Measurements from ENCODE around the gene AGO4.
"Not testable (repeated sequence)": the region's sequence is repeated elsewhere in the genome, so short reads cannot be mapped to it uniquely, and the experiment has no call there.

The AGO4 gene

DNA sequence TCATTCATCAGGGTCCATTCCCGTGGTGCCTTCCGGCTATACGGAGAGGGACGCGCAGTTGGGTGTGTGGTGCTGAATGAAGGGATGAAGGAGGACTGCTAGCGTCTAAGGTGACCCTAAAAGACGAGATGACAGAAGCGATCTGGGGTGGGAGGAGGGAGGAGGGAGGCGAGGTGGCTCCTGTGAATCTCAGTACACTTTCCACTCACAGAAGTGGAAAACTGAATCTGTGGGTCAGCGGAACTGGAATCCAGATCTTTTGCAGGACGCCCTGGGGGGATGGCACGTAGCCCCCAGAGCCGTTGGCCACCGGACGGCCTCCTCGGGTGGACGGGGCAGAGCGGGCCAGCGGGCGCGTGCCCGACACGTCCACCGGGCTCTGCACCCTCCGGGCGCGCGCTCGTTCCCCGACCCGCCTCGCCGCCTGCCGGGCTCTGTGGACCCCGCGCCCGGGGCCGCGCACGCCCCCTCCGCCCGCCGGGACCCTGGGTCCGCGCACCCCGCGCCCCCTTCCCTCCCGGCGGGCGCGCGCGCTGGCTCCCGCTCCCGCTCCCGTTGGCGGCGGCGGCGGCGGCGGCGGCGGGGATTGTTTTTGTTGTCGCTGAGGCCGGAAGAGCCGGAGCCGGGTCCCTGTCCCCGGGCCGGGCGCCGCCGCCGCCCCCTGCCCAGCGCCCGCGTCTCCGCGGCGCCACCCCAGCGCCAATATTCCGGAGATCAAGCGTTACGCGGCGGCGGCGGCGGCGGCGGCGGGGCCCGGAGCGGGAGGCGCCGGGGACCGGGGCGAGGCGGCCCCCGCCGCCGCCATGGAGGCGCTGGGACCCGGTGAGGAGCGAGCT is at the start of gene AGO4:
TSS of gene AGO4 (plus strand) at position 403 of the 836 bp plus-strand sequence. CDS start at position 804, 401 bp downstream.
- no peak for DNase-seq (ENCODE audit: low read depth, low spot score)

DNA sequence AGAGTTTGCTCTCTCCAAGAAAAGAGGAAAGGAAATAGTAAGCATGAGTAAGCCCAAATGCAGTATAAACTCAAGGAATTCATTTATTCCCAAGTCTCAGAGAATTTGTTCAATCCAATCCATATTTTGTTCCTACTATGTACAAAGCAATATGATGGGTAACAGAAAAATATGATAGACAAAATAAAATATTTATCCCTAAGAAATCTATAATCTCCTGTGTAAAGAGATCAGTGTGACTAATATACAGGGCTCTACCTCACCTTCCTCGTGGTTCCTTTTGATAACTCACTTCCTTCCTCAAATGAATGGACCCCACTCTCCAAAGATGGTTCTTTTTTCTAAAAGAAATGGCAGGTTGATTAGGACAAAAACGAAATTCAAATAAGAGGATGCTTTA is 45.7 kb upstream of the AGO4 start:
- no peak for DNase-seq (ENCODE audit: low read depth, low spot score)

DNA sequence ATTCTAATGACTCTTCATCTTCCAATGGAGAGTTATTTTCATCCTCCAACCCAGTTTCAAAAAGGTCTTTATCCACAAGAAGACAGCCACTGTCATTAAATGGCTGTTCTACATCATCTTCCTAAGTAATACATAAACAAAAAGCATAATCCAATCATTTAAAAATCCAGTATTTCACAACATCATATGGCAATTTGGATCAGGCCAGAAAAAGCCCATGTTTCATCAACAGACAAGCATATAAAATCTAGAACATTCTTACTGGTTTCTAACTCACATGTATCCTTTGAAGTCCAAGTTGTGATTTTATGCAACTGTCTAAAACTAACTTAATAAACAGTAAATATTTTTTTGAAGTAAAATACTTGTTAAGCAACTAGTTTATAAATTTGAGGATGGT is 44.6 kb upstream of the AGO4 start:
- no peak for DNase-seq (ENCODE audit: low read depth, low spot score)

DNA sequence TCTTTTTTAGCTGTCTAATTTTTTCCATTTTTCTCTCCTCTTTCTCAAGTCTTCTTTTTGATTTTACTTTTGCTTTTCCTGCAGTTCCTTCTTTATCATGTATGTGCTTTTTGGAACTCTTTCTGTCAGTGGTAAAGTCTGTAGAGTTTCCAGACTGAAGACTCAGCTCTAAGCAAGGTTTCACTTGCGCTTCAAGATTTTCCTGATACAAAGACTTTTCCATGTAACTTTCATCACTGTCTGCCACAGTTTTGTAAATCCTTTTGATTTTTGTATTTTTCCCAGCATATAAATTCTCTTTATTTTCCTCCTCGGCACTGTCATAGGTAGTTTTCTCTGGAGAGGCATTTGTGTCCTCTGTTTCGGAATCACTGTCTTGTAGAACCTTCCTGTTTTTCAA is 43.5 kb upstream of the AGO4 start:
- DNase-seq (ENCODE audit: low read depth, low spot score) = no peak

DNA sequence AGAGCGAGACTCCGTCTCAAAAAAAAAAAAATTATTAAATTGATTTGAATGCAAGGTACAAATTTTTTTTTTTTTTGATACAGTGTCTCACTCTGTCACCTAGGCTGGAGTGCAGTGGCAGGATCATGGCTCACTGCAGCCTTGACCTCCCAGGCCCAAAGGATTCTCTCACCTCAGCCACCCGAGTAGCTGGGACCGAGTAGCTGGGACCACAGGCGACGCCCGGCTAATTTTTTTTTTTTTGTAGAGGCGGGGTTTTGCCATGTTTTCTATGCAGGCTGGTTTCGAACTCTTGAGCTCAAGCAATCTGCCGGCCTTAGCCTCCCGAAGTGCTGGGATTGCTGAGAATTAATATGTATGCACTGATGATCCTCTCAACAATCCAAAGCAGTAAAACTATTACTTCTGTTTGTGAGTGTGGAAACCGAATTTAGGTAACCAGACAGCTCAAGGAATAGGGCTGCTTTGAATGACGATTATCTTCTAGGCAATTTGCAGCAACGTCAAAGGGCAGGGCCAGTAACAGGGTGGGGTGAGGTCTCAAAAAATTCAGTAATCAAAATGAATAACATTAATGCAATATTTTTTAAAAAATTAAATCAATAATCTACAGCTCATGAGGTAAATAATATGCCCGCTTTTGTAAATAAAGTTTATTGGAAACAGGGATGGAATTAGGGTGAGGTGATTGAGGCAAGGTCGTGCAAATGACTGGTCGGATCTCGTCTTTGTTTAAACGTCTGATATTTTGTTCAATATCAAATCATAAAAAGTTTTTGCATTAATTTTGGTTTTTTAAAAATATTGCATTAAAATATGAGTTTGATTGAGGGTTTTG is 39.2 kb upstream of the AGO4 start:
- DNase-seq (ENCODE audit: low read depth, low spot score) = no peak

DNA sequence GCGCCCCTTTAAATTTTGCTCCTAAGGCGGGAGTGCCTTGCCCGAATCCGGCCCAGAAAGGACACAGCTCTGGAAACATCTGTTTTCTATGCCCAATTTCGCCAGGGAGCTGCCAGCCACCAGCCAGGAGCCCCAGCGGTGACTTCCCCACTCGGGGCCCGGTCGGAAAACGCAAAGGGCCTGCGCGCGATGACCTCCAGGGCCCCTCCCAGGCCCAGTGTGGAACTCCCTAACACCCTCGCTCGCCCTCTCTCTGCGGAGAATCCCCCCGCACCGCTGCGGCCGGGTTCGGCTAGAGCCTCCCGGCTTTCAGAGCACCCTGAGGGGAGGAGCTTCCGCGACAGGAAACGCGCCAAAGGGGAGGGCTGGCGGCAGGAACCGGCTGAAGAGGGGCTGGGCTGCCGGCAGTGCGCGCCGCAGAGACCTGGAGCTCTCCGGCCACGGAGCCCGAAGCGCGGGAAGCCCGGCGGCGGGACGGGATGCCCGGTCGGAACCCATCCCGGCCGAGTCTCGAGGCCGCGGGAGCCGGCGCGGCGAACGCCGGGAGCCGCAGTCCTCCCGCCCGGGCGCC is 38.5 kb upstream of the AGO4 start:
- DNase-seq (ENCODE audit: low read depth, low spot score) = peak; percentile 56

DNA sequence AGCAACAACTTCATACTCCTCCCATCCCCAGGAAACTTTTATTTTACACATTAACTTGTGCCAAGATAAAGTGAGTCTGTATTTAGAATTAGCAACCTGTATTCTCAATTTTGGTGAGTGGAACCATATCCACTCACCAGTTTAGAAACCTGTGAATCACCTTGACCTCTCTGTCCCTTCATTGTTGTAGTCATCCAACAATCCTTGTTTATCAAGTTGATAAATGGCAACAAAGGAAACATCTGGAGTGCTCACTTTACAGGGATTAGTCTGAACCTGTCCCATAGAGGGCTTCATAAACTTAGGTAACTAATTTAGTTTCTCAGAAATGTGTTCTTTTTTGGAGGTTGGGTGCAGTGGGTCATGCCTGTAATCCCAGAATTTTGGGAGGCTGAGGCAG is 34.1 kb upstream of the AGO4 start:
- no peak for DNase-seq (ENCODE audit: low read depth, low spot score)

DNA sequence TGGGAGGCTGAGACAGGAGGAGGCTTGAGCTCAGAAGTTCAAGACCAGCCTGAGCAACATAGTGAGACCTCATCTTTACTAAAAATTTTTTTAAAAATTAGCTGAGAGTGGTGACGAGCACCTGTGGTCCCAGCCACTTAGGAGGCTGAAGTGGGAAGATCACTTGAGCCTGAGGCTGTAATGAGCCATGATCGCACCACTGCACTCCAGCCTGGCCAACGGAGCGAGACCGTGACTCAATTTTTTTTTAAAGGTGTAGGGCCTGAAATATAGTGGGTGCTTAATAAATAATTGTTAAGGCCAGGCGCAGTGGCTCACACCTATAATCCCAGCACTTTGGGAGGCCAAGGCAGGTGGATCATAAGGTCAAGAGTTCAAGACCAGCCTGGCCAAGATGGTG is 31.6 kb upstream of the AGO4 start:
- DNase-seq (ENCODE audit: low read depth, low spot score) = not testable (repeated sequence)

DNA sequence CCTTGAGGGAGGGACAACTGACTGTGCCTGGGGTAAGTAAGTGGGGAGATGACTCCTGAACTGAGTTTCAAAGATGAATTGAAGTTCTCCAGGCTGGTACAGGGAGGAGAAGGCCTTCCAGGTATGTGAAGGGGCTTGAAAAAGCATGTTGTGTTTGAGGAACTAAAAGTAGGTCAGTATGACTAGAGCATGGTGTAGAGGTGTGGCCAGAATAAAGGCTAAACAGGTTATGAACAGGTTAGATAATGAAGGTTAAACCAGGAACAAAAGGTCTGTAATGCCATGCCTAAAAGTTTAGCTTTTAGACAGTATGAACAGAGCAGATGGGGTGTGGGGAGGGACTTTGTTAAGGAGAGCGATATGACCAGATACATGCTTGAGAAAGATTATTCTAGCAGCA is 30.7 kb upstream of the AGO4 start:
- no peak for DNase-seq (ENCODE audit: low read depth, low spot score)

DNA sequence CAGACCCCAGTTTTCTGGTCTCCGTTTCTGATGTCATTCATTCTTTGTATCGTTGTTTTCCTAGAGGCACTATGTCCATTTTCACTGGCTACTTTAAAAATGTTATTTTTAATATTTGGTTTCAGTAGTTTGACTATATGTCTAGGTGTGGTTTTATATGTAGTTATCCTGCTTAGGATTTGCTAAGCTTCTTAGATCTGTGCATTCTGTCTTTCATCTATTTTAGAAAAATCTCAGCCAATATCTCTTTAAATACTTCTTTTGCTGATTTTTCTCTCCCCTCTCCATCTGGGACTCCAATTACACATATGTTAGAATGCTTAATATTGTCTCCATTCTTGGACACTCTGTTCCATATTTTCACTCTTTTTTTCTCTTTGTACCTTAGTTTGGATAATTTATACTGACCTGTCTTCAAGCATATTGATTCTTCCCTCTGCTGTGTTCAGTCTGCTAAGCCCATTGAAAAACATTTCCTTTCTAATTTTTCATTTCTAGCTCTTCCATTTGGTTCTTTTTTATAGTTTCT is 24.7 kb upstream of the AGO4 start:
- no peak for DNase-seq (ENCODE audit: low read depth, low spot score)

DNA sequence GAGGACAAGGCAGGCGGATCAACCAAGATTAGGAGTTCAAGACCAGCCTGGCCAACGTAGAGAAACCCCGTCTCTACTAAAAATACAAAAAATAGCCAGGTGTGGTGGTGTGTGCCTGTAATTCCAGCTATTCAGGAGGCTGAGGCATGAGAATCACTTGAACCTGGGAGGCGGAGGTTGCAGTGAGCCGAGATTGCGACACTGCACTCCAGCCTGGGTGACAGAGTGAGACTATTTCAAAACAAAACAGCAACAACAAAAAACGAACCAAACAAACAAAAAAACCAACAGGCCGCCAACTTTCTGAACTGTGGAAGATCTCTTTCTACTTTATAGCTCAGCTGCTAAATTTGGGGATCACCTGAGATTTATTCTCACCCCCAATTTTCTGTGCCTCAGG is 23.5 kb upstream of the AGO4 start:
- DNase-seq (ENCODE audit: low read depth, low spot score) = not testable (repeated sequence)

DNA sequence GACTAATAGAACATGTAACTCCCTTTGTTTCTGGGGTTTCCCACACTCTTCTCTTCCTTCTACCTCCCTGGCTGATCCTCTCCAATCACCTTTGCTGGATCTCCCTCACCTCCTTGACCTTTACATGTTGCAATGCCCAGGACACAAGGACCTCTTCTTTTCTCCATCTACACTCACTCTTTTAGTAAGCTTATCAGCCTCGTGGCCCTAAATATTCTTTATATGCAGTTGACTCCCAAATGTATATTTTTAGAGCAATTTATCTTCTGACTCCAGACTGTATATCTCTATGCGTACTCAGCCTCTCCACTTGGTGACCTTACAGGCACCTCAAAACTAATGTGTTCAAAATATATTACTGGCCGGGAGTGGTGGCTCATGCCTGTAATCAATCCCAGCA is 19.7 kb upstream of the AGO4 start:
- no peak for DNase-seq (ENCODE audit: low read depth, low spot score)

DNA sequence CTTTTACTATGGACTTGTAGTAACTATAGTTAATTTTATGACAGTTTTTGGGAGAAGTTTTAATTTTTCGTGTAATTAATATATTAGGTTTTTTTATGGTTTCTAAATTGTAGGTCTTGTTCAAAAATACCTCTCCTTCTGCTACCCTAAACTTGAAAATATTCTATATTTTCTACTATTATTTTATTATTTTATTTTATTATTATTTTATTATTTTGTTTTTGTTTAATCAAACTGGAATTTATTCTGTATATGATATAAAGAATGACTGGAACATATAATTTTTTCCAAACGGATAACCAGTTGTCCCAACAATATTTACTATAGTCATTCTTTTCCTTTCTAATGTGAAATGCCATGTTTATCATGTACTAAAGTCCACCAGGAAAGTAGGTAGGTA is 17.1 kb upstream of the AGO4 start:
- DNase-seq (ENCODE audit: low read depth, low spot score) = no peak

DNA sequence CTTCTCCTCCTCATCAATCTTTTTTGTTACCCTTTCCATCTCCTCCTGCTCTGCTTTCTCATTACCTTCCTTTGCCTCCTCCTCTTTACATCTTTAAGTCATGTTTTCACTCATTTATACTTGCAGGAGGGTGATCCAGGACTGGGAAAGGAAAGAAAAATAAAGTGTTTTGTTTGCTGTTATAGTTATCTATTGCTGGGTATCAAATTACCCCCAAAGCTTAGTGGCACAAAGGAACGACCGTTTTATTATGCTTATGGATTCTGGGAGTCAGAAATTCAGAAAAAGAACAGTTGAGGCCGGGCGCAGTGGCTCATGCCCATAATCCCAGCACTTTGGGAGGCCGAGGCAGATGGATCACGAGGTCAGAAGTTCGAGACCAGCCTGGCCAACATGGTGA is 12.5 kb upstream of the AGO4 start:
- no peak for DNase-seq (ENCODE audit: low read depth, low spot score)

DNA sequence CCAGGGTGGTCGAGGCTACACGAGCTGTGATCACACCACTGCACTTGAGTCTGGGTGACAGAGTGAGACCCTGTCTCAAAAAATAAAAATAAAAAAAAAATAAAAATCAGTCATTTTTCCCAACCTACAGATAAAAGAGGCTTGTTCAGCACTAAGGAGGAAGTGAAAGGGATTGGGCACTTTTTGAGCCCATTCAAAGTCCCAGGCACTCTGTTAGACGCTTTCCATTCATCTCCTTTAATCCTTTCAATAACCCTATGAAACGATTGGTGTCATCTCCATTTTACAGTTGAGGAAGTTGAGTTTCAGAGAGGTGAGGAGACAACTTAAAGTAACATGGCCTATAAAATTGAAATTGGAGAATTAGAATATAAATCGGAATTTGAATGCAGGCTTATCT is 10.4 kb upstream of the AGO4 start:
- DNase-seq (ENCODE audit: low read depth, low spot score) = no peak

DNA sequence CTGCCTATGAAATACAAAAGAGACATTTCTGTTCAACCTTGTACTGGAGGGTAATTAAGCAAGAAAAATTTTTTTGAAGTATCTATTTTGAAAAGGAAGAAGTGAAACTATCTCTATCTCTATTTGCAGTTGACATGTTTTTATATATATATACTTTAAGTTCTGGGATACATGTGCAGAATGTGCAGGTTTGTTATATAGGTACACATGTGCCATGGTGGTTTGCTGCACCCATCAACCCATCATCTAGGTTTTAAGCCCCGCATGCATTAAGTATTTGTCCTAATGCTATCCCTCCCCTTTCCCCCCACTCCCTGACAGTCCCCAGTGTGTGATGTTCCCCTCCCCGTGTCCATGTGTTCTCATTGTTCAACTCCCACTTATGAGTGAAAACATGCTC is 9.8 kb upstream of the AGO4 start:
- DNase-seq (ENCODE audit: low read depth, low spot score) = not testable (repeated sequence)

DNA sequence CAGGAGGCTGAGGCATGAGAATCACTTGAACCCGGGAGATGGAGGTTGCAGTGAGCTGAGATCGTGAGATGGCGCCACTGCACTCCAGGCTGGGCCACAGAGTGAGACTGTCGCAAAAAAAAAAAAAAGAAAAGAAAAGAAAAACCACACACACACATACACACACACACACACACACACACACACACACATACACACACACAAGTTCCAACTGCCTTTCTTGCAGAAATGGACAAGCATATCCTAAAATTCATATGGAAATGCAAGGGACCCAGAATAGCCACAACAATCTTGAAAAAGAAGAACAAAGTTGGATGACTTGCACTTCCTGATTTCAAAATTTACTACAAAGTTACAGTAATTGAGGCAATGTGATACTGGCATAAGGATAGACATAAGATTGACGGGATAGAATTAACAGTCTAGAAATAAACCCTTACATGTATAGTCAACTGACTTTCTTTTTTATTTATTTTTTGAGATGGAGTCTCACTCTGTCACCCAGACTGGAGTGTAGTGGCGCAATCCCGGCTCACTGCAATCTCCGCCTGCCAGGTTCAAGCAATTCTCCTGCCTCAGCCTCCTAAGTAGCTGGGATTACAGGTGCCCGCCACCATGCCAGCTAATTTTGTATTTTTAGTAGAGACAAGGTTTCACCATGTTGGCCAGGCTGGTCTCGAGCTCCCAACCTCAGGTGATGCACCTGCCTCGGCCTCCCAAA is 7.5 kb upstream of the AGO4 start:
- DNase-seq (ENCODE audit: low read depth, low spot score) = not testable (repeated sequence)

DNA sequence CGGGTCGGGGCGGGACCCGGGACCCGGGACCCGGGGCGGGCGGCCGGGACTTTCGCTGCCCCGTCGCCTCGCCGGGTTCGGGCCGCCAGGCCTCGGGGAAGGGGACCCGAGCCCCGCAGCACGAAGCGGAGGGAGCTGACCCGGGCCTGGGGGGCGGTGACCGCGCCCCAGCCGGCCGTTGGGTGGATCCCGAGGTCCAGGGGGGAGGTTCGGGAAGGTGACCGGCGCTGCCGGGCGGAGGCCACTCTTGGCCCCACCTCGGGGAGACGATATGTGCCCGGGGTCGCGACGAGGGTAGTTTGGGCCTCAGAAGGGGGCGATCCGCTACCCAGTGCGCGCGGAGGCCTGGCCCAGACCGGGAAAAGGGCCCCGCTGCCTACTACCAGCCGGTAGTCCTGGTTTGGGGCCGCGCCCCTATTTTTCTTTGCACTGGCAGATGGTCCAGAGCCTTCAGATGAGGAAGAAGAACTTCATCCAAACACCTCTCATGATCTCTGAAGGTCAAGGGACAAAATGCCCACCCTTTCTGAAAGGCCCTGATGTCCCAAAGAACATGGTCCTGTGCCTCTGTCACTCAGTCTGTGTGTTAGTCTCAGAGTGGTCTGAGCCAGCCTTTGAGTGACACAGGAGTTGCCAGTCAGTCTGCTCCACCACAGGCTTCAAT is 766 bp downstream of the AGO4 start:
- DNase-seq (ENCODE audit: low read depth, low spot score) = no peak

DNA sequence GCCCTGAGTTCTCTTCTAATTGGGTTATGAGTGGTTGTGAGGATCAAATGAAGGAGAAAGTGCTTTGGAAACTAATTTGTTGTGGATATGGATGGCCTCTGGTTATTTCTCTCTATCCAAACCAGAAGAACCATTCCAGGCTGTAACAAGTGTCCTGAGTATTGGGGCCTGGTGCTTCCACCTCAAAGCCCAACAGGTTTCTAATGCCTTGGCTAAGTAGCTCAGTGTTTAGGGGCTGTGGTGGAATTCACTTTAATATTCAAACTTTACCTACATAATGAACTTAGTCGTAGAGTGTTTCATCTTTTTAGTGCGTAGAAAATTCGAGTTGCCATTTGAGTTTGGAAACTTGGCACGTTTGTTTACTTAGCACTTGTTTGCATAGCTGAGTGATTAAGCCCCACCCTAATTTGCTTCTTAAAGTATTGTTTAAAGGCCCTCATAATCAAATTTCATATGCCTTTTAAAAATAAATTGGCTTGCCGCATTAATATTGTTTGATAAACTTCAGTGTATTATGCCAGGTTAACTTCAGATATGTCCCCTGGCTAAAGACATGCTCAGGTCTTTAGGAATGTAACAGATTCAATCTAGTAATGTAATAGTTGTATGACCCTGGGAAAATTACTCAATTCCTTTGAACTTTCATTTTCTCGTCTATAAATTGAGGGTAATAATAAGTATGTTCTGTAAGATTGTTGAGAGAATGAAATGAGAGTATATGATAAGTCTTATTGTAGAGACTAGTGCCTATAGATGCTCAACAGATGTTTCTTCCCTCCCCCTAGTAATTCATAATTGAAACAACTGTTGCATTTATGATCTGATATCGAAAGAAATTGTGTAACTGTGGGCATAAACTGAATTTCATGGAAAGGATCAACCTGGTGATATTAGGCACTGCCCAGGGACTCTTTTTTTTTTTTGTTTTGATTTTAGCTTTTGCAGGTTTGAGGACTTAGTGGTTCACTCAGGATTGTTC is 1.6 kb downstream of the AGO4 start:
- no peak for DNase-seq (ENCODE audit: low read depth, low spot score)

All from brain pericyte (primary cell).